H1 (cell line): Measurements from ENCODE around the gene ZFP36L2. TPM values are rescaled to one million over a fixed set of nuclear protein-coding genes. Genes with fewer than 3 reads are reported as not detected.

ENCODE experiments used
- ATF3 ChIP-seq: IDR thresholded peaks from 2 replicates; pipeline ENCODE4 v1.6.1; 2011; ENCODE audit warnings: low read depth, mild to moderate bottlenecking, low read length; ENCODE audit not compliant: insufficient read depth
- BCL11A ChIP-seq, 2 experiments: IDR thresholded peaks; one replicate each; pipeline ENCODE4 v1.6.1; 2011; ENCODE audit warnings: low read depth in 2 of 2, low read length in 2 of 2, mild to moderate bottlenecking in 2 of 2
- GTF2F1 ChIP-seq: IDR thresholded peaks from 2 replicates; pipeline ENCODE4 v1.6.1; 2012; ENCODE audit warnings: low read depth, low read length, improper control_type of control experiment, borderline replicate concordance
- MAX ChIP-seq: IDR thresholded peaks from 2 replicates; pipeline ENCODE4 v1.6.1; 2012; ENCODE audit warnings: inconsistent platforms
- TCF12 ChIP-seq: IDR thresholded peaks from 2 replicates; pipeline ENCODE4 v1.6.1; 2011; ENCODE audit warnings: low read depth, mild to moderate bottlenecking, low read length
- ZNF274 ChIP-seq: IDR thresholded peaks from 2 replicates; pipeline ENCODE4 v1.7.0; 2012; ENCODE audit warnings: low read length, borderline replicate concordance; ENCODE audit errors: extremely low read depth
- polyA plus RNA-seq, 7 experiments: library from polyadenylated mRNA; depleted of rRNA in 3 of 7; stranded (reverse) in 5 of 7; unstranded in 2 of 7; fragments of >200 nt in 5 of 7; fragments of 200-250 nt in 2 of 7; gene quantifications; 1 replicate in 5 of 7; 2 replicates in 1 of 7; 4 replicates in 1 of 7; pipeline versions ENCODE4 v1.2.1 to v1.2.3, GENCODE V29; 2011 to 2013; ENCODE audit warnings: missing spikeins in 2 of 7, mixed read lengths in 2 of 7
- total RNA-seq: library from RNA; stranded (reverse); fragmentation: NEBNext Ultra II Directional; extraction: Animal tissue kit (Norgen Biotek cat#: 25700); gene quantifications from 2 replicates; pipeline ENCODE4 v1.2.1, GENCODE V29; 2021

The ZFP36L2 gene
- total and polyA plus RNA-seq, 2 of the 8 experiments (the other 6 are each of a cell fraction or from before 2014, with no cell fraction given), result 13.4 to 102 TPM

GRCh38 chr2:43188561-43189386 is 37.6 kb downstream of the ZFP36L2 start (continued):
- TF ChIP-seq BCL11A (IDR thresholded peaks at IDR 0.05; ENCODE audit: low read depth in 2 of 2, low read length in 2 of 2) (no peak), GTF2F1 (no peak), TCF12 (no peak), ZNF274 (no peak), ATF3 (no peak), MAX (no peak)
